T-helper 1 cell (primary cell): ENCODE data around the gene VRTN.

ENCODE experiments used
- DNase-seq, 5 donors: peaks; one replicate each; pipeline ENCODE4 v3.0.0-alpha.2; 2012 to 2020

VRTN gene

GRCh38 chr14:74394549-74394948, 46.3 kb downstream of the VRTN start:
- no peak for DNase-seq

GRCh38 chr14:74395094-74395493, 46.8 kb downstream of the VRTN start:
- no peak for DNase-seq

DNA sequence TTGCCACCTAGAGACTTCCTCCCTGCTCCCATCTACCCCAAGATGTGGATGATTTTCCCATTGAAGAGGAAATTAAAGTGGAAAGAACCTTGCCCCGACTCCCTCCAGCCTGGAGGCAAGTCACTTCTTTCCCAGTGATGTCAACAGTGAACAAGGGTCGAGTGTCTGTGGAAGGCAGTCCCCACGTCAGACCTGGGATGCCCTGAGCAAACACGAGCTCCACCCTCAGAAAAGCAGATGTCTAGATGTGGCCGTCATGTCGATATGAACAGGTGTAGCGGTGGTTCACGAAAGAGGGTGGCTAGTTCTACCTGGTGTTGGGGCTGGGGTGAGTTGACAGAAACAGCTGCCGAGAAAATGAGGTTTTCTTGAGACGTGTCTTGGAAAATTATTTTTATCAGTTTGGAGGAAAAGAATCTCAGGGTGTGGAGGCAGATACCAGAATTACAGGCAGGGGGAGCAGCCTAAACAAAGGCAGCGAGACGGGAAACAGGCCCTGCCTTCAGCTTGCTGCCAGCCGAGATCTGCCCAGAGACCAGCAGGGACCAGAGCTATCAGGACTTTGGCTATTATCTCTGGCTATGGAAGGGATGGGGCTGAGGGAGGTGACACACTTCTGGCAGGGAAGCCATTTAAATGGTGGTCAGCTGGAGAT, 51.9 kb downstream of the VRTN start:
- DNase-seq, result no peak

GRCh38 chr14:74400919-74401503, 52.7 kb downstream of the VRTN start:
- no peak for DNase-seq

DNA sequence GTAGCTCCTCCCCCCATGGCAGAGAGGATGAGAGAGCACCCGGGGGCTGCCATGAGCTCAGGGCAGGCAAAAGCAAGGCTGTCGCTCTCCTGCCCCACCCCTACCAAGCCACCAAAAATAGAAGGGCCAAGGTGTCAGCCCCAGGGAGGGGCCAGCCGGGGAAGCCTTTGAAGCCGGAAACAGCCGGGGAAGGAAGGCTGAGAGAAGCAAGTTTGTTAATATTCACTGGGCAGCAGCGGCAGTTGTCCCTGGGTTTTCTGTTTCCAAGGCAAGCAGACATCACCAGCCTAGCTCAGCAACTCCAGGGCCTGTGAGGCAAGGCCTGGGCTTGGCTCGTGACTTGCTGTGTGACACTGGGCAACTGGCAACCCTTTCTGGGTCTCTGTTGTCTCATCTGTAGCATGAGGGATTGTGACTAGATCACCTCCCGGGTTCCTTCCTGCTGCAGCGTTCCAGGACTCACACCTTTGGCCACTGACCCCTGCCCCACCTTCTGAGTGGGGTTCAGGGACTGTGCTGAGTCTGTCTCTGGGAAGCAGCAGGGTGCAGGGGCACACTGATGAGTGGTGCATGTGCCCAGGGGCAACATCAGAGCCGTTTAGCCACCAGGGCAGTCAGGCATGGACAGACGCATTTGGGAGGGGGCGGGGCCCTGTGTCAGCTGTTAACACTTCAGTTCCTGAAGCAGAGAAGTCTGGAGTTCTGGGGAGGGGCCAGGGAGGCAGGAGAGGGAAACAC, 53.4 kb downstream of the VRTN start:
- DNase-seq, result peak; percentile 23 to 70 (median 51)

DNA sequence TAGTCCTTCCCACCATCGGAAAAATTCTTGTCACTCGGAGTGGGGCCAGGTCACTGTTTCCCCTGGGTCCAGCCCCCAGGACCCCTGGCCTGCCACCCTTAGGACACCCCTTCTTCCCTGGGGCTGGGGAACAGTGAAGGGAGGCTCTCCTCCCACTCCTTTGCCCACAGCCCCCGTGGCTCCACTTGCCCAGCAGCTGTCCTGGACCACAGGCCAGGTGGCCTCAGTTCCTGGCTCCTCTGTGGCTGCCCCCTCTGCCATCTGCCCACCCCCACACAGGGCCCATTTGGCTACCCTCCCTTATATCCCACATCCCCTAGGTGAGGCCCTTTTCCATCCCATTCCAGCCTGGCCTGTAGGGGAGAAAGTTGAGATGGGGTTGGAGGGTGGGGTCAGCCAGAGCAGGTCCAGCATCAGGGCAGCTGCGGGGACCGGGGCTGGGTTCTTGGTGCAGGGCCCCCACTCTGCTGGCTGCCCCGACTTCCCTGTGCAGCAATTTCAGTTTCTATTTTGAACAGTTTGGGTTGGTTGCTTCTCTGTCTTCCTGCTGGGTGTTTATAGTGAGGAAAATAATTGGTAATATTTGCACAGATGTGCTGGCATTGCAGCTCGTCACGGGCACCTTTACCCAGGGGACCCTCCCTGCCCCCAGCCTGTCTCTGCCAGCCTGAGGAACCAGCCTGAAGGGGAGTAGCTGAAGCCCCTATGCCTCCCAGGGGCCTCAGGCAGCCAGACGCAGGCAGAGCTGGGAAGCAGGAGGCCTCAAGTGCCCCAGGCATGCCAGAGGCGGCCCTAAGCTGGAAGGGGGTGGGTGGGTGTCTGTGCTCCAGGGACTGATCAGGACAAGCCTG, 54.4 kb downstream of the VRTN start:
- DNase-seq, result no peak

DNA sequence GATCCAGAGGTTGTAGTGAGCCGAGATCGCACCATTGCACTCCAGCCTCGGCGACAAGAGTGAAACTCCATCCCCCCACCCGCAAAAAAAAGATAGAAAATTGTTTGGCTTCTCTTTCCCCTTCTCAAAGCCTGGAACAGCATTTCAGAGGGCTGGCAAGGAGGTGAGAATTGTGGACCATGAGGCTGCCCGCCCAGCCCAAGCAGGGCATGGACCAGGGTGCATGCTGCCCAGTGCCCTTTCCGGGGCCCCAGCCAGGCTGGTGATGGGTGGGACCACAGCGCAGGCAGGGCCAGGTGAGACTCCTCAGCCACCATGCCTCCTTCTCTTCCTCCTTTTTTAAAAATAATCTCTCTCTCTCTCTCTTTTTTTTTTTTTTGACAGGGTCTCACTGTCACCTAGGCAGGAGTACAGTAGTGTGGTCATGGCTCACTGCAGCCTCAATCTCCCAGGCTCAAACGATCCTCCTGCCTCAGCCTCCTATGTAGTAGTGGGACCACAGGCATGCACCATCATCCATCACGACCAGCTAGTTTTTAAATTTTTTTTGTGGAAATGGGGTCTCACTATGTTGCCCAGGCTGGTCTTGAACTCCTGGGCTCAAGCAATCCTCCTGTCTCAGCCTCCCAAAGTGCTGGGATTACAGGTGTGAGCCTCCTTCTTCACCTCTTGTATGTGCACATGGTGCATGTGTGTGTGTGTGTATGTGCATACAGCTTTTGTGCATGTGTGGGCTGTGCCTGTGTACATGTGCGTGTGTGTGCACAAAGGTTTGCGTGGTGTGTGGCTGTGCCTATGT, 55.5 kb downstream of the VRTN start:
- DNase-seq, result no peak

GRCh38 chr14:74404435-74404834, 56.2 kb downstream of the VRTN start:
- no peak for DNase-seq

- no peak for DNase-seq
These were observed 57.4 kb downstream of the VRTN start for GRCh38 chr14:74405663-74406062.

- DNase-seq, result no peak
These were observed 58.9 kb downstream of the VRTN start for GRCh38 chr14:74407021-74407800.

- DNase-seq, result no peak
These were observed 59.5 kb downstream of the VRTN start for GRCh38 chr14:74407801-74408154.

DNA sequence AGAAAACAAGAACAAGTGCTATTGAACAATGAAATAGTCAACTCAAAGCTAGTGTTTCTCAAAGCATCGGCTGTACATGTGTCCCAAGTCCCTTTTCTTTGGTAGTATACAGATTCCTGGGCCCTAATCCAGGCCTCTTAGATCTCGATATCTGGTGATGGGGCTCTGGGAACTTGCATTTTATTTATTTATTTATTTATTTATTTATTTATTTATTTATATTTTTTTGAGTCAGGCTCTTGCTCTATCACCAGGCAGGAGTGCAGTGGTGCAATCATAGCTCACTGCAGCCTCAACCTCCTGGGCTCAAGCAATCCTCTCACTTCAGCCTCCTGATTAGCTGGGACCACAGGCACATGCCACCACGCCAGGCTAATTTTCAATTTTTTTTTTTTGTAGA, 60.6 kb downstream of the VRTN start:
- DNase-seq, result no peak

- DNase-seq, result no peak
These were observed 61.2 kb downstream of the VRTN start for GRCh38 chr14:74409441-74409840.
